ENCODE measurements around the gene DNM3. TPM values are rescaled to one million over a fixed set of nuclear protein-coding genes. Genes with fewer than 3 reads are reported as not detected.

DNM3 gene
- polyA plus RNA-seq, 1 donor (not counting 4 experiments of a cell fraction or from before 2014, with no cell fraction given): 2.0 TPM

GRCh38 chr1:171965777-171966176 lies 124.5 kb downstream of the DNM3 start:
- TF ChIP-seq CTCF (optimal IDR thresholded peaks at IDR 0.05 in 1 of 3, IDR thresholded peaks at IDR 0.05 in 1 of 3, conservative IDR thresholded peaks at IDR 0.05 in 1 of 3; ENCODE audit: extremely low read depth in 1 of 3, insufficient read depth in 2 of 3, low read length in 3 of 3): no peak
- no peak for TF ChIP-seq EZH2 (IDR thresholded peaks at IDR 0.05; ENCODE audit: low read length)
- Histone ChIP-seq H3K36me3 (ENCODE audit: control insufficient read depth in 2 of 2, extremely low read depth in 1 of 2, insufficient read depth in 2 of 2, low read length in 2 of 2) (no peaks in the 10 kb centered on the region), H3K4me2 (ENCODE audit: control insufficient read depth, extremely low read depth, insufficient read depth, low read depth, low read length) (no peak overlapping the region)

GRCh38 chr1:171966426-171967220 lies 125.3 kb downstream of the DNM3 start:
- H3K27me3 ChIP-seq (ENCODE audit: control insufficient read depth, extremely low read depth, insufficient read depth, low read length): no peaks in the 10 kb centered on the region
- TF ChIP-seq EZH2 (IDR thresholded peaks at IDR 0.05; ENCODE audit: low read length): no peak
- H3K9me3 ChIP-seq (ENCODE audit: control insufficient read depth, low read depth, low read length): no peaks in the 10 kb centered on the region
- H3K9ac ChIP-seq (ENCODE audit: control insufficient read depth, extremely low read depth, insufficient read depth, low read length): no peak overlapping the region
- no peak overlapping the region for H3K27ac ChIP-seq (ENCODE audit: control insufficient read depth, insufficient read depth, low read length)
- FAIRE-seq: peak; percentile 66
- no peaks in the 10 kb centered on the region for H3K79me2 ChIP-seq (ENCODE audit: control insufficient read depth, insufficient read depth, low read length)
- no peak for DNase-seq (ENCODE audit: low read depth, low spot score)
- no peaks in the 10 kb centered on the region for H4K20me1 ChIP-seq (ENCODE audit: control insufficient read depth, extremely low read depth, insufficient read depth, low read length)
- H3K4me3 ChIP-seq (ENCODE audit: control insufficient read depth in 2 of 3, extremely low read depth in 1 of 3, insufficient read depth in 2 of 3, low read depth in 1 of 3, low read length in 3 of 3): no peak overlapping the region
- dilution Hi-C loops (cut with MboI; ENCODE audit: extremely low pct_ligation_motif_present, low sequenced_read_pairs): no loop called here
- H2AFZ ChIP-seq (ENCODE audit: control insufficient read depth, low read length): no peak overlapping the region
- H3K4me2 ChIP-seq (ENCODE audit: control insufficient read depth, extremely low read depth, insufficient read depth, low read depth, low read length): no peak overlapping the region
- no peaks in the 10 kb centered on the region for H3K9me1 ChIP-seq (ENCODE audit: control insufficient read depth, extremely low read depth, insufficient read depth, low read length)
- peaks cover 8% of the 10 kb centered on the region for H3K4me1 ChIP-seq (ENCODE audit: control insufficient read depth, extremely low read depth, insufficient read depth, low read length)
- H3K36me3 ChIP-seq (ENCODE audit: control insufficient read depth in 2 of 2, extremely low read depth in 1 of 2, insufficient read depth in 2 of 2, low read length in 2 of 2): no peaks in the 10 kb centered on the region

More at GRCh38 chr1:171965777-171966176, 124.5 kb downstream of the DNM3 start:
- Histone ChIP-seq H3K9me3 (ENCODE audit: control insufficient read depth, low read depth, low read length) (no peaks in the 10 kb centered on the region), H3K27me3 (ENCODE audit: control insufficient read depth, extremely low read depth, insufficient read depth, low read length) (no peaks in the 10 kb centered on the region), H2AFZ (ENCODE audit: control insufficient read depth, low read length) (no peak overlapping the region), H3K4me1 (ENCODE audit: control insufficient read depth, extremely low read depth, insufficient read depth, low read length) (peaks cover 8% of the 10 kb centered on the region), H4K20me1 (ENCODE audit: control insufficient read depth, extremely low read depth, insufficient read depth, low read length) (no peaks in the 10 kb centered on the region), H3K9ac (ENCODE audit: control insufficient read depth, extremely low read depth, insufficient read depth, low read length) (no peak overlapping the region), H3K9me1 (ENCODE audit: control insufficient read depth, extremely low read depth, insufficient read depth, low read length) (no peaks in the 10 kb centered on the region), H3K4me3 (ENCODE audit: control insufficient read depth in 2 of 3, extremely low read depth in 1 of 3, insufficient read depth in 2 of 3, low read depth in 1 of 3, low read length in 3 of 3) (no peak overlapping the region), H3K27ac (ENCODE audit: control insufficient read depth, insufficient read depth, low read length) (no peak overlapping the region), H3K79me2 (ENCODE audit: control insufficient read depth, insufficient read depth, low read length) (no peaks in the 10 kb centered on the region)
- no peak for DNase-seq (ENCODE audit: low read depth, low spot score)
- dilution Hi-C loops (cut with MboI; ENCODE audit: extremely low pct_ligation_motif_present, low sequenced_read_pairs): no loop called here
- FAIRE-seq: no peak
